ENCODE results near the gene SERPINB1.
A peak's percentile ranks its signal among the peaks of the same experiment; 100 is the strongest.
"Not testable (repeated sequence)": the region's sequence is repeated elsewhere in the genome, so short reads cannot be mapped to it uniquely, and the experiment has no call there.

Gene SERPINB1

GRCh38 chr6:2866171-2866846 lies 24.6 kb upstream of the SERPINB1 start:
- no peak for DNase-seq (ENCODE audit: low spot score)

GRCh38 chr6:2865694-2866151 lies 24.1 kb upstream of the SERPINB1 start:
- no peak for DNase-seq (ENCODE audit: low spot score)

GRCh38 chr6:2865270-2865669 lies 23.6 kb upstream of the SERPINB1 start:
- DNase-seq (ENCODE audit: low spot score): no peak

GRCh38 chr6:2863901-2864300 lies 22.2 kb upstream of the SERPINB1 start:
- no peak for DNase-seq (ENCODE audit: low spot score)

- DNase-seq (ENCODE audit: low spot score): peak; percentile 69
Measured at GRCh38 chr6:2862712-2863181, 21.1 kb upstream of the SERPINB1 start.

- no peak for DNase-seq (ENCODE audit: low spot score)
Measured at GRCh38 chr6:2861822-2862164, 20.1 kb upstream of the SERPINB1 start.

GRCh38 chr6:2861060-2861821 lies 19.6 kb upstream of the SERPINB1 start:
- DNase-seq (ENCODE audit: low spot score): no peak

- not testable (repeated sequence) for DNase-seq (ENCODE audit: low spot score)
Measured at GRCh38 chr6:2860706-2861059, 19.0 kb upstream of the SERPINB1 start.

GRCh38 chr6:2859798-2860705 lies 18.4 kb upstream of the SERPINB1 start:
- not testable (repeated sequence) for DNase-seq (ENCODE audit: low spot score)

- no peak for DNase-seq (ENCODE audit: low spot score)
Measured at GRCh38 chr6:2859185-2859700, 17.6 kb upstream of the SERPINB1 start.

GRCh38 chr6:2857580-2858337 lies 16.1 kb upstream of the SERPINB1 start:
- peak; percentile 50 for DNase-seq (ENCODE audit: low spot score)

GRCh38 chr6:2857185-2857579 lies 15.5 kb upstream of the SERPINB1 start:
- no peak for DNase-seq (ENCODE audit: low spot score)

- no peak for DNase-seq (ENCODE audit: low spot score)
Measured at GRCh38 chr6:2855061-2855519, 13.4 kb upstream of the SERPINB1 start.

GRCh38 chr6:2854396-2854982 lies 12.8 kb upstream of the SERPINB1 start:
- DNase-seq (ENCODE audit: low spot score): no peak

GRCh38 chr6:2853769-2854395 lies 12.2 kb upstream of the SERPINB1 start:
- DNase-seq (ENCODE audit: low spot score): peak; percentile 40

GRCh38 chr6:2853378-2853768 lies 11.7 kb upstream of the SERPINB1 start:
- DNase-seq (ENCODE audit: low spot score): not testable (repeated sequence)

GRCh38 chr6:2852921-2853322 lies 11.3 kb upstream of the SERPINB1 start:
- no peak for DNase-seq (ENCODE audit: low spot score)

- no peak for DNase-seq (ENCODE audit: low spot score)
Measured at GRCh38 chr6:2852514-2852855, 10.8 kb upstream of the SERPINB1 start.

GRCh38 chr6:2851727-2852513 lies 10.3 kb upstream of the SERPINB1 start:
- no peak for DNase-seq (ENCODE audit: low spot score)
